Measurements from ENCODE around the gene CDK1. TPM values are rescaled to one million over a fixed set of nuclear protein-coding genes. Genes with fewer than 3 reads are reported as not detected.

The CDK1 gene
- total and polyA plus RNA-seq, 2 experiments from 2014 or later: 40.5 to 43.2 TPM

DNA sequence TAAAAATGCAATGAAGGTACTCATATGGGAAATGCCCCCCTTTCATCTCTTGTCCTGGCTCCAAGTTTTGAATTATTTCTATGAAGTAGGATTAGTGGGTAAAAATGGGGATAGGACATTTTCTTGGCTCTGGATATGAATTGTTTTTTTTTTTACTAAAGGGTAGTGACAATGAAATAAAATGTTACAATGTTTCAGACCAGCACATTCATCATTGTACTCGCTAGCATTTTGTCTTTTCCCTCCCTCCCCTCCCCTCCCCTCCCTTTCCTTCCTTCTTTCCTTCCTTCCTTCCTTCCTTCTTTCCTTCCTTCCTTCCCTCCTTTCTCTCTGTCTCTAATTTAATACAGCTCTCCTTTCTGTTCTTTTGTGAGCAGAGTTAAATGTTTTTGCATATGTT is 64.4 kb downstream of the CDK1 start:
- no peaks in the 10 kb centered on the region for H3K27me3 ChIP-seq (replicated peaks; ENCODE audit: insufficient read depth)
- TF ChIP-seq EZH2 (IDR thresholded peaks at IDR 0.05; ENCODE audit: insufficient read depth, poor library complexity, severe bottlenecking): no peak
- no peak for TF ChIP-seq EZH2phosphoT487 (IDR thresholded peaks at IDR 0.05; ENCODE audit: insufficient read depth, low read depth)
- no peak for DNase-seq
- H3K27ac ChIP-seq: no peak overlapping the region
- no peak overlapping the region for H3K4me2 ChIP-seq (ENCODE audit: unreplicated experiment)
- H3K79me2 ChIP-seq (ENCODE audit: insufficient read depth): no peaks in the 10 kb centered on the region
- no peaks in the 10 kb centered on the region for H3K9me3 ChIP-seq (ENCODE audit: low read depth)
- no peaks in the 10 kb centered on the region for H3K36me3 ChIP-seq (ENCODE audit: low read depth)
- H3K9me2 ChIP-seq (ENCODE audit: insufficient read depth): no peaks in the 10 kb centered on the region
- no peak overlapping the region for H3K4me3 ChIP-seq
- WGBS, 2 experiments (ENCODE audit: low coverage in 1 of 2, low lambda C conversion rate in 2 of 2, missing lambda C conversion rate in 2 of 2): 33 to 56% methylated on average over 1 of the region's 1 CpG
- no peaks in the 10 kb centered on the region for H3F3A ChIP-seq (ENCODE audit: insufficient read depth)
- no peaks in the 10 kb centered on the region for H4K20me1 ChIP-seq (ENCODE audit: insufficient read depth)
- no peak overlapping the region for H2AFZ ChIP-seq
- peaks cover 10% of the 10 kb centered on the region for H3K4me1 ChIP-seq (ENCODE audit: insufficient read depth)
- in situ Hi-C loops (cut with MboI): no loop called here
- H3K9ac ChIP-seq: no peak overlapping the region

Other genes with a start within 250 kb of the CDK1 start
- 14.6 and 16.2 TPM in 2 replicates for gene RHOBTB1, start 165.7 kb downstream of the CDK1 start, total RNA-seq (2014; rRNA removed; shearing (Covaris generic))
- gene RHOBTB1, start 165.7 kb downstream of the CDK1 start, polyA plus RNA-seq (2016; fragmentation: Nextera tagmentation; extraction: Ambion mirVana): 9.6 and 11.1 TPM in 2 replicates

Measured in GM23248 (cell line).